GM12878 (cell line): ENCODE data around the gene HOXB2. TPM values are rescaled to one million over a fixed set of nuclear protein-coding genes. Genes with fewer than 3 reads are reported as not detected.

Source experiments
- ATF2 ChIP-seq: IDR thresholded peaks from 2 replicates; pipeline ENCODE4 v1.6.1; 2012; ENCODE audit warnings: low read length, inconsistent platforms
- BCL11A ChIP-seq: IDR thresholded peaks from 2 replicates; pipeline ENCODE4 v1.6.1; 2011; ENCODE audit warnings: low read depth, low read length
- BRCA1 ChIP-seq: IDR thresholded peaks from 2 replicates; pipeline ENCODE4 v1.6.1; 2011; ENCODE audit warnings: low read depth, low read length, improper control_type of control experiment
- CUX1 ChIP-seq: IDR thresholded peaks from 2 replicates; pipeline ENCODE4 v1.6.1; 2012; ENCODE audit warnings: improper control_type of control experiment, low read depth, low read length; ENCODE audit not compliant: insufficient replicate concordance
- ESRRA ChIP-seq: IDR thresholded peaks from 2 replicates; pipeline ENCODE4 v1.6.1; 2012; ENCODE audit warnings: mild to moderate bottlenecking, low read length, improper control_type of control experiment
- IKZF1 ChIP-seq: fragments of 450-650 bp; conservative IDR thresholded peaks from 2 replicates; pipeline ENCODE4 v1.6.1; 2017; ENCODE audit warnings: antibody characterized with exemption, mild to moderate bottlenecking
- IKZF2 ChIP-seq, 2 experiments: fragments of 450-650 bp; IDR thresholded peaks; 2 replicates each; pipeline ENCODE4 v1.6.1; 2017; ENCODE audit warnings: mild to moderate bottlenecking in 2 of 2, moderate library complexity in 2 of 2
- KAT2A ChIP-seq: conservative IDR thresholded peaks from 2 replicates; pipeline ENCODE4 v1.6.1; 2011; ENCODE audit warnings: low read depth, low read length; ENCODE audit not compliant: control insufficient read depth
- KLF5 ChIP-seq: fragments of 450-650 bp; IDR thresholded peaks from 2 replicates; pipeline ENCODE4 v1.6.1; 2014; ENCODE audit warnings: mild to moderate bottlenecking; ENCODE audit not compliant: partially characterized antibody
- NBN ChIP-seq: fragments of 450-650 bp; IDR thresholded peaks from 2 replicates; pipeline ENCODE4 v1.6.1; 2016
- NFYB ChIP-seq: IDR thresholded peaks from 2 replicates; pipeline ENCODE4 v1.6.1; 2011; ENCODE audit warnings: low read depth, mild to moderate bottlenecking, low read length, improper control_type of control experiment, moderate library complexity; ENCODE audit not compliant: insufficient read depth
- PRDM15 ChIP-seq: fragments of 450-650 bp; formaldehyde crosslinking; IDR thresholded peaks from 2 replicates; pipeline ENCODE4 v1.4.0; 2020; ENCODE audit warnings: mild to moderate bottlenecking, moderate library complexity
- SKIL ChIP-seq: fragments of 450-650 bp; IDR thresholded peaks from 2 replicates; pipeline ENCODE4 v1.6.1; 2017; ENCODE audit warnings: mild to moderate bottlenecking, low read depth, inconsistent platforms; ENCODE audit not compliant: poor library complexity, severe bottlenecking
- TBL1XR1 ChIP-seq: IDR thresholded peaks from 2 replicates; pipeline ENCODE4 v1.6.1; 2012; ENCODE audit warnings: low read depth, low read length, improper control_type of control experiment
- USF2 ChIP-seq: IDR thresholded peaks from 2 replicates; pipeline ENCODE4 v1.6.1; 2011; ENCODE audit warnings: low read depth, low read length, improper control_type of control experiment, borderline replicate concordance
- polyA plus RNA-seq, 11 experiments: library from polyadenylated mRNA; depleted of rRNA in 4 of 11; unstranded in 6 of 11; stranded (reverse) in 5 of 11; fragments of >200 nt; fragmentation: Nextera tagmentation in 4 of 11; fragmentation: Illumina TruSeq in 1 of 11; extraction: Ambion mirVana in 4 of 11; extraction: Trizol in 1 of 11; gene quantifications; 1 replicate in 1 of 11; 2 replicates in 10 of 11; pipeline versions ENCODE4 v1.2.1 to v1.2.3, GENCODE V29; 2011 to 2016; ENCODE audit warnings: inconsistent platforms in 2 of 11, missing spikeins in 2 of 11, low read depth in 1 of 11
- total RNA-seq, 4 experiments: library from RNA; depleted of rRNA in 3 of 4; stranded (reverse); fragments of >200 nt in 3 of 4; fragmentation: Illumina TruSeq in 1 of 4; extraction: Trizol in 1 of 4; gene quantifications; 2 replicates each; pipeline versions ENCODE4 v1.2.1 to v1.2.3, GENCODE V29; 2013 to 2021

The HOXB2 gene
- total and polyA plus RNA-seq, 10 of the 15 experiments (the other 5 are each of a cell fraction or from before 2014, with no cell fraction given): 0.16 to 8.8 (median 2.3) TPM

- TF ChIP-seq IKZF1: peak; percentile 28; the same call in 1 of the 2 replicates
- TF ChIP-seq IKZF2 (IDR thresholded peaks at IDR 0.05): peak in 1 of 2 experiments; percentile 25; a peak in 1 of 4 replicates
- TF ChIP-seq BRCA1: no peak
- TF ChIP-seq ESRRA: no peak
- TF ChIP-seq SKIL: no peak
- TF ChIP-seq TBL1XR1: no peak
- no peak for TF ChIP-seq ATF2
- TF ChIP-seq BCL11A: no peak
- no peak for TF ChIP-seq KAT2A
- TF ChIP-seq NBN: peak; percentile 28; the same call in 1 of the 2 replicates
- peak; percentile 44; the same call in 1 of the 2 replicates for TF ChIP-seq NFYB
- no peak for TF ChIP-seq USF2
- TF ChIP-seq KLF5: no peak
- TF ChIP-seq PRDM15 (CRISPR knock-in tag): no peak
- no peak for TF ChIP-seq CUX1
Observed at GRCh38 chr17:48513097-48513496, 31.8 kb downstream of the HOXB2 start (continued).
